PC-3 (cell line): ENCODE measurements around the gene INTS1. TPM values are rescaled to one million over a fixed set of nuclear protein-coding genes. Genes with fewer than 3 reads are reported as not detected.

Experiments used
- ATAC-seq: fragments of 200-7000 bp; cut with Tn5 transposase; 2 replicates; pipeline ENCODE4 v1.9.1; 2020; ENCODE audit warnings: mild to moderate bottlenecking, moderate library complexity
- BruUV-seq: library from RNA; stranded (reverse); fragments of 400-500 nt; replicated peaks from 2 replicates; lab custom pipeline; 2021; lab: Mats Ljungman, UMichigan
- CTCF ChIA-PET: fragments of 300-600 bp; sonication (Branson Sonifier 250); formaldehyde crosslinking; loops from one replicate; lab custom pipeline; 2022; ENCODE audit warnings: antibody characterized with exemption; lab: Charles Lee
- POLR2A ChIA-PET: fragments of 300-600 bp; sonication (Branson Sonifier 250); formaldehyde crosslinking; loops from one replicate; lab custom pipeline; 2022; ENCODE audit warnings: antibody characterized with exemption; ENCODE audit not compliant: unreplicated experiment; lab: Charles Lee
- DNase-seq: peaks from one replicate; pipeline ENCODE4 v3.0.0-alpha.2; 2015
- H2AFZ ChIP-seq: fragments of 300-600 bp; sonication (generic); 2 replicates; pipeline ENCODE4 v1.6.0; 2016; ENCODE audit warnings: antibody characterized with exemption, low read length
- H3F3A ChIP-seq: fragments of 300-600 bp; sonication (generic); one replicate; pipeline ENCODE4 v1.6.0; 2017; ENCODE audit warnings: antibody characterized with exemption, low read length, control low read depth, mild to moderate bottlenecking; ENCODE audit not compliant: unreplicated experiment
- H3K27ac ChIP-seq: fragments of 300-600 bp; sonication (generic); 2 replicates; pipeline ENCODE4 v1.5.1; 2016; ENCODE audit warnings: mild to moderate bottlenecking, low read length
- H3K27me3 ChIP-seq: fragments of 300-600 bp; sonication (generic); 2 replicates; pipeline ENCODE4 v1.6.1; 2016; ENCODE audit warnings: low read length, mixed read lengths
- H3K36me3 ChIP-seq: fragments of 300-600 bp; sonication (generic); 2 replicates; pipeline ENCODE4 v1.6.1; 2016; ENCODE audit warnings: low read depth, mixed run types, low read length, mixed read lengths
- H3K4me1 ChIP-seq: fragments of 300-600 bp; sonication (generic); 2 replicates; pipeline ENCODE4 v1.5.1; 2016; ENCODE audit warnings: low read length; ENCODE audit not compliant: insufficient read depth
- H3K4me2 ChIP-seq: fragments of 300-600 bp; sonication (generic); 2 replicates; pipeline ENCODE4 v1.6.0; 2016; ENCODE audit warnings: low read length
- H3K4me3 ChIP-seq: fragments of 300-600 bp; sonication (generic); 2 replicates; pipeline ENCODE4 v1.5.1; 2016; ENCODE audit warnings: mild to moderate bottlenecking, low read length, mixed read lengths
- H3K79me2 ChIP-seq: fragments of 300-600 bp; sonication (generic); 2 replicates; pipeline ENCODE4 v1.6.1; 2017; ENCODE audit warnings: low read length, mixed read lengths
- H3K9ac ChIP-seq: fragments of 300-600 bp; sonication (generic); 2 replicates; pipeline ENCODE4 v1.6.0; 2016; ENCODE audit warnings: mild to moderate bottlenecking, low read length
- H3K9me2 ChIP-seq: fragments of 300-600 bp; sonication (generic); replicated peaks from 2 replicates; pipeline ENCODE4 v1.6.1; 2016; ENCODE audit warnings: mixed run types, low read length, mixed read lengths
- H3K9me3 ChIP-seq: fragments of 300-600 bp; sonication (generic); 2 replicates; pipeline ENCODE4 v1.6.1; 2016; ENCODE audit warnings: low read length, mixed read lengths
- H4K20me1 ChIP-seq: fragments of 300-600 bp; sonication (generic); 2 replicates; pipeline ENCODE4 v1.6.1; 2016; ENCODE audit warnings: low read length, mixed read lengths
- EZH2 ChIP-seq: fragments of 300-600 bp; sonication (generic); IDR thresholded peaks from one replicate; pipeline ENCODE4 v1.6.1; 2017; ENCODE audit warnings: antibody characterized with exemption, mild to moderate bottlenecking, low read length; ENCODE audit not compliant: unreplicated experiment
- EZH2phosphoT487 ChIP-seq: fragments of 300-600 bp; sonication (generic); IDR thresholded peaks from 2 replicates; pipeline ENCODE4 v1.6.1; 2018; ENCODE audit warnings: mild to moderate bottlenecking, antibody characterized with exemption, low read length, borderline replicate concordance
- intact Hi-C: fragments of 100-400 bp; cut with micrococcal nuclease; formaldehyde crosslinking; loops from 2 replicates; pipeline ENCODE4 v1.9.0; 2023
- total RNA-seq: library from RNA; depleted of rRNA; stranded (reverse); fragments of >200 nt; gene quantifications from 2 replicates; pipeline ENCODE4 v1.2.3, GENCODE V29; 2014
- TF ChIP-seq, protein P1 (sequence below): fragments of 300-600 bp; sonication (generic); conservative IDR thresholded peaks from 2 replicates; pipeline ENCODE4 v1.5.1; 2017; ENCODE audit warnings: antibody characterized with exemption, low read depth, mild to moderate bottlenecking, low read length

INTS1 gene
- total RNA-seq, 1 experiment from 2014 or later: 62.9 TPM

DNA sequence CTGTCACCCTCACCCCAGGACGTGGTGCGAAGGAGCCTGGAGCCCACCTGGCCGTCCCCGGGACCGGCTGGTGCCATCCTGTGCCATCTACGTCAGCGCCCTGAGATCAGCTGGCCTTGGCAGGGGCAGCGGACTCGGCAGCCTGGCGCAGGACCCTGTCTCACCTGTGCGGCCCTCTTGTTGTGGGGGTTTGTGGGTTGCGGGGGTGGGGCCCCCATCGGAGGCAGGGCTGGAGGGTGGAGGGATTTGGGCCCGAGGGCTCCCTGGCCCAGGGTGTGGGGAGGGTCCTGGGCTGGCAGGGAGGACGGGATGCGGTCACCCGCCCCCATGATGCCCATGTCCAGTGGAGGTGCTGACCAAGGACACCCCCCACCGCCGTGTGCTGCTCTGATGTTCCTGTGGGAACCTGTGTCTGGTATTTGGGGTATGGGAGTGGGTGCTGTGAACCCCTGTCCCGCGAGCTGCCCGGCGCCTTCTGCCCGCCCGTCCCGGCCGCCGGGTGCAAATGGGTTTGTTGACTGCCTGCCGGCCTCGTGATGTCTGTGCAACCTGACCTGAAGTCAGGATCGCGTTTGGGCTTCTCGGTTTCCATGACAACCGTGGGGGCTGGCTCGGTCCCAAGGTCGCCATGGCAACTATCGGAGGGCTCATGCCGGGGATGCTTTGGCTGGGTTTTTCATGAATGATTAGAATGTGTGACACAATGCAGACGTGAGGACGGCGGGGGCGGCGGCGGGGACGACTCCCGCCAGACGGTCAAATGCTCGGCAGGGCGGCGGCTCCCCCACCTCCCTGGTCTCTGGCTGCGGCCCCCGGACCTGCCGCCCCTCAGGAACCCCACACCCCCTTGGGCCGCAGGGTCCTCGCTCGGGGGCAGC lies 33.6 kb upstream of the INTS1 start:
- peaks cover 8% of the 10 kb centered on the region; the same call in 1 of the 2 replicates for H4K20me1 ChIP-seq
- peak overlapping the region; percentile 96 for H3K9ac ChIP-seq
- no peaks in the 10 kb centered on the region for H3F3A ChIP-seq
- intact Hi-C loops: loop anchor here (1.0 kb wide), 1 partner anchor 18 kb away; no protein-coding TSS in a partner anchor
- no peaks in the 10 kb centered on the region for H3K27me3 ChIP-seq
- H3K27ac ChIP-seq: peak overlapping the region; percentile 96
- DNase-seq (peak; percentile 20), ATAC-seq (no peak)
- H3K9me2 ChIP-seq: no peaks in the 10 kb centered on the region
- no peak overlapping the region for H2AFZ ChIP-seq
- POLR2A ChIA-PET: interaction anchor here (1.1 kb wide), 1 partner anchor 18 kb away, joined by 12 read pairs; the partner anchor contains the start of gene TMEM184A
- peak overlapping the region; percentile 91 for H3K4me2 ChIP-seq
- peaks cover 36% of the 10 kb centered on the region for H3K4me1 ChIP-seq
- H3K9me3 ChIP-seq: no peaks in the 10 kb centered on the region
- H3K79me2 ChIP-seq: peaks cover 71% of the 10 kb centered on the region
- TF ChIP-seq, protein P1, sequence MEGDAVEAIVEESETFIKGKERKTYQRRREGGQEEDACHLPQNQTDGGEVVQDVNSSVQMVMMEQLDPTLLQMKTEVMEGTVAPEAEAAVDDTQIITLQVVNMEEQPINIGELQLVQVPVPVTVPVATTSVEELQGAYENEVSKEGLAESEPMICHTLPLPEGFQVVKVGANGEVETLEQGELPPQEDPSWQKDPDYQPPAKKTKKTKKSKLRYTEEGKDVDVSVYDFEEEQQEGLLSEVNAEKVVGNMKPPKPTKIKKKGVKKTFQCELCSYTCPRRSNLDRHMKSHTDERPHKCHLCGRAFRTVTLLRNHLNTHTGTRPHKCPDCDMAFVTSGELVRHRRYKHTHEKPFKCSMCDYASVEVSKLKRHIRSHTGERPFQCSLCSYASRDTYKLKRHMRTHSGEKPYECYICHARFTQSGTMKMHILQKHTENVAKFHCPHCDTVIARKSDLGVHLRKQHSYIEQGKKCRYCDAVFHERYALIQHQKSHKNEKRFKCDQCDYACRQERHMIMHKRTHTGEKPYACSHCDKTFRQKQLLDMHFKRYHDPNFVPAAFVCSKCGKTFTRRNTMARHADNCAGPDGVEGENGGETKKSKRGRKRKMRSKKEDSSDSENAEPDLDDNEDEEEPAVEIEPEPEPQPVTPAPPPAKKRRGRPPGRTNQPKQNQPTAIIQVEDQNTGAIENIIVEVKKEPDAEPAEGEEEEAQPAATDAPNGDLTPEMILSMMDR: no peak
- no peak for TF ChIP-seq EZH2phosphoT487
- no peak for TF ChIP-seq EZH2
- CTCF ChIA-PET: interaction anchor here (1.2 kb wide), 1 partner anchor 18 kb away, joined by 6 read pairs; the partner anchor contains the start of gene TMEM184A
- H3K36me3 ChIP-seq: peaks cover 12% of the 10 kb centered on the region
- BruUV-seq: TSS peak; percentile 38
- peak overlapping the region; percentile 68 for H3K4me3 ChIP-seq

DNA sequence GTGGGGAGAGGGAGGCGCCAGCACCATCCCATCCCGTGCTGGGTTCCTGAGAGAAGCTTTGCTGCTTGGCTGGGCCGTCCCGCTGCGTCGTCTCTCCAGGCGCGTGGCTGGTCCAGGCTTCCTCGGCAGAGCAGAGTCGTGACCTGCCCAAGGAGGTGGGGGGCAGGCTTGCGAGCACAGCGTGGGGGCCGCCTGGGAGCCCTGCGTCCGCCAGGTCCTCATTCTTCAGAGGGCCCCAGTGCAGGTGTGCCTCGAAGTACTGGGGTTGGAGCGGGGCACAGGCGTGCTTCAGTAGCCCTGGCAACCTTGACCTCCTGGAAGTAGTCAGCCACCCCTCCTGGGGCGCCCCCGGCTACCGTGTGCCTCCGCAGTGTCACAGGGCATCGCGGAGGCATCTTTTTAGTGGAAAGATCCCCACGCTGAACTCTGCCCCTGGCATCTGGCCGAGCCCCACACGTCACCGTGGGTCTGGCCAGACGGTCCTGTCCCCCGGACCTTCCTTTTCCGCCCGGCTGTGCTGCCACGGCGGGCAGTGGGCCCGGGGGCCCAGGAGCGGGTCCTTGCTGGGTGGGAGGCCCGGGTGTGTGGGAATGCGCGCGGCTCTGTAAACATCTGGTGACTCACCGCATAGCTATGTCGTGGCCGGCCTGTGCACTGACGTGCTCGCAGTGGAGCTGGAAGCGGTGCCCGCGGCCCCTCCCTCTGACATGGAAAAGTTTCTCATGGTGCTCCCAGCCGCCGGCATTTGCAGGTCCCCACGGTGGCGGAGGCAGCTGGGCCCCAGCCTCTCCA lies 32.8 kb upstream of the INTS1 start:
- ChIA-PET POLR2A (interaction anchor here (0.6 to 1.1 kb wide), 2 partner anchors 19 to 32 kb away, joined by 3 to 12 read pairs; partner anchors contain the start of gene TMEM184A), CTCF (interaction anchor here (1.2 kb wide), 1 partner anchor 19 kb away, joined by 6 read pairs; the partner anchor contains the start of gene TMEM184A)
- DNase-seq (peak; percentile 97), ATAC-seq (peak; percentile 64)
- H3K4me3 ChIP-seq: peak overlapping the region; percentile 68
- peaks cover 12% of the 10 kb centered on the region for H3K36me3 ChIP-seq
- H4K20me1 ChIP-seq: peaks cover 8% of the 10 kb centered on the region; the same call in 1 of the 2 replicates
- peaks cover 76% of the 10 kb centered on the region for H3K79me2 ChIP-seq
- peaks cover 6% of the 10 kb centered on the region for H3F3A ChIP-seq
- intact Hi-C loops: loop anchor here (1.0 kb wide), 1 partner anchor 18 kb away; no protein-coding TSS in a partner anchor
- H2AFZ ChIP-seq: no peak overlapping the region
- H3K9me2 ChIP-seq: no peaks in the 10 kb centered on the region
- BruUV-seq: no TSS peak
- H3K27ac ChIP-seq: peak overlapping the region; percentile 96
- H3K4me2 ChIP-seq: peak overlapping the region; percentile 91
- H3K27me3 ChIP-seq: no peaks in the 10 kb centered on the region
- H3K9ac ChIP-seq: peak overlapping the region; percentile 96
- H3K9me3 ChIP-seq: no peaks in the 10 kb centered on the region
- peaks cover 36% of the 10 kb centered on the region for H3K4me1 ChIP-seq
- TF ChIP-seq EZH2phosphoT487 (no peak), EZH2 (no peak)
- TF ChIP-seq, protein P1: no peak
